Right renal pelvis (tissue), 4 donors: ENCODE measurements around the gene OR52E2. TPM values are rescaled to one million over a fixed set of nuclear protein-coding genes. Genes with fewer than 3 reads are reported as not detected.
"Not testable (repeated sequence)": the region's sequence is repeated elsewhere in the genome, so short reads cannot be mapped to it uniquely, and the experiment has no call there.

Source experiments
- DNase-seq, 4 donors: peaks; one replicate each; pipeline ENCODE4 v3.0.0-alpha.2; 2013; ENCODE audit warnings: low read depth in 4 of 4, low spot score in 3 of 4, missing footprints in 1 of 4
- polyA plus RNA-seq, 4 donors: library from polyadenylated mRNA; unstranded; fragments of 120-200 nt; gene quantifications; one replicate each; pipeline ENCODE4 v1.2.1, GENCODE V29; 2013; ENCODE audit not compliant: insufficient read length in 4 of 4

The OR52E2 gene
- not detected for polyA plus RNA-seq

DNA sequence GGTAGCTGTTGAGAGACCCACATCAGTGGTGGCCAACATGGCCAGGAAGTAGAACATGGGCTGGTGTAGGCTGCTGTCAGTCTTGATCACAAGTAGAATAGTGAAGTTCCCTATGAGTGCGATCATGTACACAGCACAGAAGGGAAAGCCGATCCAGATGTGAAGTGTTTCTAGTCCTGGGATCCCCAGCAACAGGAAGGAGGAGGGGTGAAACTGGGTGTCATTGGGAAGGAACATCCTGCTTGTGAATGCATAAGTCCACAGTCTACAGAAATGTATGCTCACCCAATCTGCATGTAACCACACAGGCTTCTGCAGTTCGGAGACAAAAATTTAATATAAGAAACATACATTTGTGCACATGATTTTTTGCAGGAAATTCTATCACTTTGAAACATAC lies at the start of gene OR52E2:
TSS of gene OR52E2 (minus strand) at position 237 of the 400 bp plus-strand sequence. CDS start at position 237, 0 bp downstream.
- no peak for DNase-seq

DNA sequence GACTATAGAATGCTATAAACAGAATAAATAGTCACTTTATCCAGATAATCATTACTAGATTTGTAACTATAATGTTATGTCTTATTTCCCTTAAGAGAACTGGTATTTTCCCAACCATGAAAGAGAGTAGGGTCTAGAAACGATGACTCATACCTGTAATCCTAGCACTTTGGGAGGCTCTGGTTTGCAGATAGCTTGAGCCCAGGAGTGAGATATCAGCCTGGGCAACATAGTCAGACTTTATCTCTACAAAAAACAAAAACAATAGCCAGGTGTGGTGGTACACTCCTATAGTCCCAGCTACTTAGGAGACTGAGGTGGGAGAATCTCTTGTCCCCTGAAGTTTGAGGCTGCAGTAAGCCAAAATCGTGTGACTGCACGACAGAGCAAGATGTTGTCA lies 47.9 kb upstream of the OR52E2 start:
- no peak for DNase-seq

DNA sequence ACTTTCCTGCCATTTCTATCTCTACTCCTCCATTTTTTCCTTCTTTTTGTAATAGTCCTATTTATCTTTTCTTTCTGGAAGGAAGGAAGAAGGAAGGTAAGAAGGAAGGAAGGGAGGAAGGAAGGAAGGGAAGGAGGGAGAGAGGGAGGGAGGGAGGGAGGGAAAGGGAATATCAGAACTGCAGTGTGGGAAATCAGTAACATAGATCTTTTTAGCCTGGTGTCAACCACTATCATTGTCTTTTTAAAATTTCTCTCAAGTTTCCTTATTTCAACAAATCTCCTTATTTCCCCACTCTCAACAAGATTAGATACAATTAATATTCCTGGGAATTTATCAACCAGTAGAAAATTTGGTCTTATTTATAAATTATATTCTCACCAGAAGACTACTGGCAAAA lies 43.6 kb upstream of the OR52E2 start:
- DNase-seq: no peak

DNA sequence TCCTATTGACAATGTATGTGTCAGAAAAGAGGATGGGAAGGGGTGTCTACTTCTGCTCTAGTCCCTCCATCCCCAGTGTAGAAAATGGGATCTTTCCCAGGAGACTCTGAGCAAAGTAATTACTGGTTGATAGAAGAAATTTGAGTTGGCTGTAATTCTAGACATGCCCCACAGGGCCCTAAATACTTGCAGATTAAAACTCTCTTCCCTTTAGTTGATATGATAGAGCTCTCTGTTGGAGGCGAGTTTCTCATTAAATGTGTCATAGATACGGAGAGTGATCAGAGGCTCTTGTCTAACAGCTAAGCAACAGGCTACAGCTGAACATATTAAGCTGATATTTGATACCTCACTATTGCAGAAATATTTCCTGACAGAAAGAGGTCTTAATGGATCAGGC lies 42.8 kb upstream of the OR52E2 start:
- DNase-seq: no peak

DNA sequence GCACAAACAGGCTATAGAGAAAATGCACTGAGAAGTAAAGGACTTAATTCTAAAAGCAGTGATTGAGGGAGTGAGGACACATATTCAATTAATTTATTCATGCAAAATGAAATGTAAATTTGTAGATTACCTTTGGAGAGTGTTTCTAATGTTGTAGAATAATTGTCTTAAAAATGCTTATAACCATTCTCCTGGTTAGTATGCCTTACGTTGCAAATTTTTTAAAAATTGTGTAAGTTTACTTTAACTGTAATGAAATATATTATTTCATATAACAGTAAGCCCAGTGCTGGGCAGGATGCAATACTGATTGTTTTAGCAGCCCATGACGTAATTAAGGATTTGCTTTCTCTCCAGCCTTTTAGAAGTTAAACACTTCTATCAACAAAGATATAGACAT lies 36.6 kb upstream of the OR52E2 start:
- DNase-seq: no peak

DNA sequence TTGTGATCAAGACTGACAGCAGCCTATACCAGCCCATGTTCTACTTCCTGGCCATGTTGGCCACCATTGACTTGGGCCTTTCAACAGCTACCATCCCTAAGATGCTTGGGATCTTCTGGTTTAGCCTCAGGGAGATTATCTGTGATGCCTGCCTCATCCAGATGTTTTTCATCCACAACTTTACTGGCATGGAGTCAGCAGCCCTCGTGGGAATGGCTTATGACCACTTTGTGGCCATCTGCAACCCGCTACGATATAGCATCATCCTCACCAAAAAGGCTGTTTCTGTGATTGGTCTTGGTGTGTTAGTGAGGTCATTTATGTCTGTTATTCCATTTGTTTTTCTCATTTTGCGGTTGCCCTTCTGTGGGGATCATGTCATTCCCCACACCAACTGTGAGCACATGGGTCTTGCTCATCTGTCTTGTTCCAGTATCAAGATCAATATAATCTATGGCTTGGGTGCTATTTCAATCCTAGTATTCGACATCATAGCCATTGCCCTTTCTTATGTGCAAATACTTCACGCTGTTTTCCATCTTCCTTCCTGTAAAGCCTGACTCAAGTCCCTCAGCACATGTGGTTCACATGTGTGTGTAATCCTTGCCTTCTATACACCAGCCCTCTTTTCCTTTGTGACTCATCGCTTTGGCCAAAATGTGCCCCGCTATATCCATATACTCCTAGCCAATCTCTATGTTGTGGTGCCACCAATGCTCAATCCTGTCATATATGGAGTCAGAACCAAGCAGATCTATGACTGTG lies 33.6 kb upstream of the OR52E2 start:
- no peak for DNase-seq

DNA sequence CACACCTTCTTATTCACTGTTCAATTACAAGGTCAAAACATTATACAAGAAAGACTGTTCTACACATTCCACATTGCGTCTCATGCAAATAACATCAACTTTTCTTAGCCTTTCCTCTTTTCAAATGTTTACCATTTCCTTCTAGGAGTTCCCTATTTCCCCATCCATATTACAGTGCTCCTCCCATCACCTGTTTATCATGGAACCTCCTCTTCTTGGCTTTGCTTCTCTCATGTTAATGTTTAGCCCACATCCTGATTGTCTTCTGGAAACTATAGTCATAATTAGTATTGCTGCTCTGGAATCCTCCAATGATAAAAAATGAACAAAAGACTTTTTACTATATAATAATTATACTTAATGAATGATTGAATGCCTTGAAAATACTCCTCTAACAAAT lies 31.2 kb upstream of the OR52E2 start:
- DNase-seq: no peak

DNA sequence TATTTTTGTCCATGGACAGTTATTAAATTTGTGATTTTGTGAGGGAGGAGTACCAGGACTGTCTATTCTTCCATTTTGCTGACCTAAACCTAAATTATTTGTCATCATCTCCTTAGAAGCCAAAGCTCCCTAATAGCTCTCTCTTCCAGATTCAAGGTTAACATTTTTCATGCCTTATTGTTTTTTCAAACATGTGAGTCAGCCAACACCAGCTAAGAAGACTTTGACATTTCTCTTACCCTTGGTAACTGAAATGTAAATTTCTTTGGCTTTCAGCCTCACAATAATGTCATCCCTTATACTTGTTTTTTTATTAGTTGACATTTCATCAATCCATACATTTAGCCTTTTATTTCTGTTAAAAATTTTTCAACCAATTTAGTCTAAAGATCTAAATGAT lies 29.1 kb upstream of the OR52E2 start:
- no peak for DNase-seq

DNA sequence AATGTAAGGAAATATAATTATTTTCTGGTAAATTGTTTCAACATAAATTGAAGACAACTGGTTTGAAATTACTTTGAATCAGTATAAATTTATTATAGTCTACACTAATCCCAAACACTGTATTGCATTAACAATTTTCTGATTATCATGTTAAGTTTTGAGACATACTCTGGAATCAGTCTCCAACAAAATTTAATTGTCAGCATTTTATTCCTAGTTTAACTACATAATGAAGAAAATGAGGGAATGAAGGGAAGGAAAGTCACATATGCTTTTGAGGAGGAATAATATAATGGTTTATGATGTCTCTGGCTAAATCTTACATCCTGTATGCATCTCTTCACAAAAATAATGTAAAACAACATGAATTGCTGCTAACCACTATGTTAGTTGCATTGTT lies 24.2 kb upstream of the OR52E2 start:
- no peak for DNase-seq

DNA sequence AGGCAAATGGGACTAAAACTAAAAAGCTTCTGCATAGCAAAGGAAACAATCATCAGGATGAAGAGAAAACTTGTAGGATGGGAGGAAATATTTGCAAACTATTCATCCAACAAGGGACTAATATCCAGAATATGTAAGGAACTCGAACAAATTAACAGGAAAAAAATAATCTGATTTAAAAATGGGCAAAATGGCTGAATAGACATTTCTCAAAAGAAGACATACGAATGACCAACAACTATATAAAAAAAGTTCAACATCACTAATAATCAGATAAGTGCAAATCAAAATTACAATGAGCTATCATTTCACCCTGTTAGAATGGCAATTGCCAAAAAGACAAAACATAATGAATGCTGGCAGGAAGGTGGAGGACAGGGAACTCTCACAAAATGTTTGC lies 22.0 kb upstream of the OR52E2 start:
- DNase-seq: no peak

DNA sequence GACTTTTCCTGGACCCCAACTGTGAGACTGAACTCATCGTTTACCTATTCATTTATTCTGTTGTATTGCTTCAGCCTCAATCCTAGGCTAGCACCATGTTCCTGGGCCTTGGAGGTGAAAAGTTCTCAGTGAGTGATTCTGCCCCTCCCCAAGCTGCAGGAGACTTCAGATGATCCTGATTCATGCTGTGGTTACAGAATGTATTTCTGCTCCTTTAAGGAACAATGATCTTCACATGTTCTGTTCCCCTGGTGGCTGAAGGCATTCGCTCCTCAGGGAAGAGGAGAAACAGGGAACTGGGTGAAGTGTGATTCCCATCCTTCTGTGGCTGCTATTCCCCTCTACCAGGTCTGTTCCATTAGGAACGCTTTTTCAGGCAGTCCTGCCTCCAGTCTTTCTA lies 12.4 kb upstream of the OR52E2 start:
- no peak for DNase-seq

DNA sequence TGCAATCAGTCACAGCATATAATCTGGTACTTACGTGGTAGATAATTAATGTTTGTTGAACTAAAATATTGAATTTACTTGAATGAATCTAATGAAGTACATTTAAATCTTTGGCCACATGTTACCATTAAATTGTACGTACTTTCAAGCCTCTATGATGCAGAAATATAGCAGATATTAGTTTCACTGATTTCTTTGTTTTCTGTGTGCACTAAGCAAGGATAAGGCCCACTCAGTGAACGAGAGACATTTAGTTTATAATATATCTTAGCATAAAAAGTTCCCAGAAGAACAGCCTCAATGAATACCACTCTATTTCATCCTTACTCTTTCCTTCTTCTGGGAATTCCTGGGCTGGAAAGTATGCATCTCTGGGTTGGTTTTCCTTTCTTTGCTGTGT lies 9.8 kb upstream of the OR52E2 start, which contains the start of gene OR52E1:
TSS of gene OR52E1 (plus strand) at position 301 of the 400 bp plus-strand sequence.
- no peak for DNase-seq

DNA sequence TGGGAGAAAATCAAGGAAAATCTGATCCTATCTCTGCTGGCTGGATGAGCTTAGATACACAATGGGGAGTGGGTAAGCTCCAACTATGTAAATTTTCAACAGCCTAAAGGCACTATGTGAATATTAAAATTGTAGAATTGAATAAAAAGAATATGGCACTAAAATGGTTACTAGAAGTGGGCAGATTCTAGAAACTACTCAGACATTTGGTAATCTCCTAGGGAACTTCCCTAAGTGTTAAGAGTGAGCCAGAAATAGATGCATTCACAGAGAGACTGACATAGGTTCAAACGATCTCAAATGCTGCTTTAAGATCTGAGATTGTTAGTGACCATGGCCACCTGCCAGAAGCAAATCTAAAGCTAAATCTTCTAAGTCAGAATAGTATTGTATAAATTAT lies 5.6 kb upstream of the OR52E2 start:
- no peak for DNase-seq

DNA sequence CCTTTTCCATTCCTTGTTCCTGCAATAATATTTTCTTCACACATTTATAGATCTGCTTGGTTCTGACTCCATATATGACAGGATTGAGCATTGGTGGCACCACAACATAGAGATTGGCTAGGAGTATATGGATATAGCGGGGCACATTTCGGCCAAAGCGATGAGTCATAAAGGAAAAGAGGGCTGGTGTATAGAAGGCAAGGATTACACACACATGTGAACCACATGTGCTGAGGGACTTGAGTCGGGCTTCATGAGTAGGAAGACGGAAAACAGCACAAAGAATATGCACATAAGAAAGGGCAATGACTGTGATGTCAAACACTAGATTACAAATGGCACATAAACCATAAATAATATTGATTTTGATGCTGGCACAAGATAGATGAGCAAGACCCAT lies 748 bp downstream of the OR52E2 start:
- DNase-seq: not testable (repeated sequence)

DNA sequence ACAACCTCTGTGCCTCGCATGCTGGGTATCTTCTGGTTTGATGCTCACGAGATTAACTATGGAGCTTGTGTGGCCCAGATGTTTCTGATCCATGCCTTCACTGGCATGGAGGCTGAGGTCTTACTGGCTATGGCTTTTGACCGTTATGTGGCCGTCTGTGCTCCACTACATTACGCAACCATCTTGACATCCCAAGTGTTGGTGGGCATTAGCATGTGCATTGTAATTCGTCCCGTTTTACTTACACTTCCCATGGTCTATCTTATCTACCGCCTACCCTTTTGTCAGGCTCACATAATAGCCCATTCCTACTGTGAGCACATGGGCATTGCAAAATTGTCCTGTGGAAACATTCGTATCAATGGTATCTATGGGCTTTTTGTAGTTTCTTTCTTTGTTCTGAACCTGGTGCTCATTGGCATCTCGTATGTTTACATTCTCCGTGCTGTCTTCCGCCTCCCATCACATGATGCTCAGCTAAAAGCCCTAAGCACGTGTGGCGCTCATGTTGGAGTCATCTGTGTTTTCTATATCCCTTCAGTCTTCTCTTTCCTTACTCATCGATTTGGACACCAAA lies 12.6 kb downstream of the OR52E2 start:
- no peak for DNase-seq

DNA sequence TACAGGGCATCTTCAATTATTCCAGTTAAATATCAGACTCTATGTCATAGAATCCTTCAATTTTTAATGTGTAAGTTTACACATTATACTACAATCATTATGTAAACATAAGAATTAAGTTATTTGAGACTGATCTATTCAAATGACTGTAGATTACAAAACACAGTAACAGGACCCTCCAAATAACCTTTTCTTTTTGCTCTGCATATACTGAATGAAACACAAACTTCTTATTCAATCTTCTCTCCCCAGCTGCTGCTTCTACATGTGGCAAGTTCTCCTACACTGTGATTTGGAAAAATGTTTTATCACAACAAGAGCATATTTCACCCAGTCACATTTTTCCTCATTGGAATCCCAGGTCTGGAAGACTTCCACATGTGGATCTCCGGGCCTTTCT lies 13.2 kb downstream of the OR52E2 start, which contains the start of gene OR52J3:
TSS of gene OR52J3 (plus strand) at position 301 of the 400 bp plus-strand sequence. CDS start at position 301, 0 bp downstream.
- DNase-seq: no peak

DNA sequence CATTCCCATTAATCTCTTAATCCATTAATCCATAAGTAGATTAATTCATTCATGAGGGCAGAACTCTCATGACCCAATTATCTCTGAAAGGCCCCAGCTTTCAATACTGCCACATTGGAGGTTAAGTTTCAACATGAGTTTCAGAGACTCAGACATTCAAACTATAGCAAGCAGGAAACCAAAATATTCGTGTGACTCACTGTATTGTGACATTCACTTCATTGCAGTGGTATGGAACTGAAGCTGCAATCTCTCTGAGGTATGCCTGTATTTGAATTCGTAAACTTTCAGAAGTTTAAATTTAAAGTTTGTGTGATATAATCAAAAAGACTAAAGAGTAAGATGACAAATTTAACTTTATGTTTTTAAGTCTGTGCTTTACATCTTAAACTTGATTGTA lies 16.0 kb downstream of the OR52E2 start:
- DNase-seq: no peak

DNA sequence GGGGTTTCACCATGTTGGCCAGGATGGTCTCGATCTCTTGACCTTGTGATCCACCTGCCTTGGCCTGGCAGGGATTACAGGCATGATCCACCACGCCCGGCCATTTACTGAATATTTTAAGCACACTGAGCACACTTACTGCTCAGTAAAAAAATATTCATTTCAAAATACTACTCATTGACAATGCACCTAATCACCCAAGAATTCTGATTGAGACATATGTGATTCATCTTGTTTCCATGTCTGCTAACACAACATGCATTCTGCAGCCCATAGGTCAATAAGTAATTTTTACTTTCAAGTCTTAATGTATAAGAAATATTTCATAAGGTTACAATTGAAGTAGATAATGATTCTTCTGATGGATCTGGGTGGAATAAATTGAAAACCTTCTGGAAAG lies 17.3 kb downstream of the OR52E2 start:
- DNase-seq: no peak

DNA sequence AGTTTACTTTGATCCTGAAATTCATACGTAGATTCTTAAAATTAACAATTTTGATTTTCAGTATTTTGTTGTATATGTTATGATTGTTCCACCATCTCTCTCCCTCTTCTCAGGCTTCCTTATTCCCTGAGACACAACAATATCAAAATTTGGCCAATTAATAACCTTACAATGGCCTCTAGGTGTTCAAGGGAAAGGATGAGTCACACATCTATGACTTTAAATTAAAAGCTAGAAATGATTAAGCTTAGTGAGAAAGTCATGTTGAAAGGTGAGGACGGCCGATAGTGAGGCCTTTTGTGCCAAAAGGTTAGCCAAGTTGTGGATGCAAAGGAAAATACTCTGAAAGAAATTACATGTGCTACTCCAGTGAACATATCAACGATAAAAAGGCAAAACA lies 18.6 kb downstream of the OR52E2 start:
- DNase-seq: no peak

DNA sequence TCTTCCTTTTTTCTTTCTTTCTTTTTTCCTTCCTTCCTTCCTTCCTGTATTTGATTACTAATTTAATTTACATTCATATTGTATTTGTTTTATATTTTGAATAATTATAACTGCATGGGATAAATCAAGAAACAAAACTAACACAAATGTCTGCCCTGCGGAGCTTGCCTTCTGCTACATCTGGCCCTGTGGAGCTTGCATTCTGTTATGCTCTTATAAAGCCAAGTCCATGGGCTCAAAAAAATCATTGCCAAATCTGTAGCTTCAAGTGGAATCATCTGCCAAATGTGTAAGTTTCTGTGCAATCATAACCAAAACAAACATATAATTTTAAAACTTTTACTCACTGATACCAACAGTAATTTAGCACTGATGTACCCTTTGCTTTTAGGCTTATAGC lies 21.1 kb downstream of the OR52E2 start:
- DNase-seq: no peak

DNA sequence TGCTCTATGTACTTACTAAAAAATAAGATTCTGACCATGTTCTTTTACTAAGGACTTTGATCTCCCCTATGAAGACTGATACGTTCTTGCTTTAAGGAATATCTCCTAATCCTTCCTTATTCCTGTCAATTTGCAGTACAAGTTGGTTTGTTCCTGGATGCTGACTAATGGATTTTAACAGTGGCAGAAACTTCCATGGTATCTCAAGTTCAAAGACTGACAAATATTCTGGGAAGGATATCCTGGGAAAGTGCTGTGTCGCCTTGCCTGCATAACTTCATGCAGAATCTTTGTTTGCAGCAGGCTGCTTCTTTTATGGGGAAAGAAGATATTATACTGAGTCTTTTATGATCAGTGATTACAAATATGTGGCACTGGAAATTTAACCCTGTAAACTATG lies 21.5 kb downstream of the OR52E2 start:
- DNase-seq: no peak

DNA sequence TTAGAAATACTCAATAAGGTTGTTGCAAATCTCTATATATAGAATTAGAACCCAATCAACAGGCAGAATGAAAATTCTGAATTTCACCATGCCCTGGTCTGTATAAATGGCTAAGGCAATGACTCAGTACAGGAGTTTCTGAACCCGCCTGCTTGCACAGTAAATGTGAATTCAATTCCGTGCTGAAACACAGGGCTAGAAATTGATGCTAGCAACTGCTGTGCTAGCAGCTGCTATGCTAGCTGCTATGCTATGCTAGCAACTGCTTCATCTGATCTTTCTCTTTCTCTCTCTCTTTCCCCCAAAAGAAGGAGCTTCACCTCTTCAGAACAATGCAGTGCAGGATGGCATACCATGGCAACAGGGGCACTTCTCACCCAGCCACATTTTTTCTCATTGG lies 22.8 kb downstream of the OR52E2 start:
- no peak for DNase-seq
